ENCODE data around the gene UBE2E3.
"Not testable (repeated sequence)": the region's sequence is repeated elsewhere in the genome, so short reads cannot be mapped to it uniquely, and the experiment has no call there.

Gene UBE2E3

DNA sequence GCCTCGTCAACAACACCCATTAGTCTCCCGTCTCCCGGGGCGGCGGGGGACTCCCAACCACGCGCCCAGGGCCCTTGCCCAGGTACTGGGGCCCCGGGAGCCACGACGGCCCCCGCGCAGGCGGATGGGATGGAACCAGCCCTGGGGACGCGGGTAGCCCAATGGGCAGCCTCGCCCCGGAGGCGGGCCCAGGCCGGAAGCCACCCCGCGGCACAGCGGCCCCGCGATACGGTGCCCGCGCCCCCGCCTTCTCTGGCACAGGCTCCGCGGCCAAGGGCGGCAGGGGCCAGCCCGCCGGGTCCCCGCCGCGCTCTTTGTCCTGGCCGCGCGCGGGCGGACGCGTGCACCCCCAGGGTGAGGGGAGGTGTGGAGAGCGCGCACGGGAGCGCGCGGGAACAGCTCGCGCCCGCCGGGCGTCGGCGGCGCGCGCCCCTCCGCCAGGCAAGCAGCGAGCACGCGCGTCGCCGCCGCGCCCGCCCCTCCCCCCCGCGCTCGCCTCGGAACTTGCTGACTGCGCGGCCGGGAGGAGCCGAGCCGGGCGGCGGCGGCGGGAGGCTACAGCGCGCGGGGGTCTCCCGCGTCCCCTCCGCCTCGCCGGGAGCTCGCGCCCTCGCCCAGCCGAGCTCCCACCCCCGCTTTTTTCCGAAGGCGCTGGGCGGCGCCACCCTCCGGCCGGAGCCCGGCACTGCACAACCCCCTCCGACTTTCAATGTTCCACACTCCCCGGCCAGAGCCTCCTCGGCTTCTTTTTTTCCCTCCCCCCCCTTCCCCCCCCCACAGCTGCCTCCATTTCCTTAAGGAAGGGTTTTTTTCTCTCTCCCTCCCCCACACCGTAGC, at the start of gene UBE2E3:
TSS of gene UBE2E3 (plus strand) at position 500 of the 837 bp plus-strand sequence. CDS start 1,438 bp downstream, outside the sequence.
- DNase-seq (ENCODE audit: low read depth), result peak; percentile 56

DNA sequence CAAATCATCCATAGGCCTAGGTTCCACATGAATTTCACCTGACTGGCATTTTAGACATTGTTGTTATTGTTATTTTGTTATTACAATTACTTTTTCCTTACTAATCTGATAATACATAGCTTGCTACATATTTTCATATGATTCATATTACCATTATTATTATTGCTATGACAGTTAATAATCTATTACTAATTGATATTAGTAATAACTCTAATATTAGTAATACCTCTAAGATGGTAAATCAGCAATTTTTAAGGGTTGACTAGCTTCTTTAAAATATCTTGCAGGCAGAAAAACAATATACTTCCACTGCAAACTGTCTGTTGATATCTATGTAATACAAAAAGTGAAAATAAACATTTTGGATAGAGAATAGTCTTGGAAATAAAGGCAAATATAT, 48.6 kb upstream of the UBE2E3 start:
- no peak for DNase-seq (ENCODE audit: low read depth)

DNA sequence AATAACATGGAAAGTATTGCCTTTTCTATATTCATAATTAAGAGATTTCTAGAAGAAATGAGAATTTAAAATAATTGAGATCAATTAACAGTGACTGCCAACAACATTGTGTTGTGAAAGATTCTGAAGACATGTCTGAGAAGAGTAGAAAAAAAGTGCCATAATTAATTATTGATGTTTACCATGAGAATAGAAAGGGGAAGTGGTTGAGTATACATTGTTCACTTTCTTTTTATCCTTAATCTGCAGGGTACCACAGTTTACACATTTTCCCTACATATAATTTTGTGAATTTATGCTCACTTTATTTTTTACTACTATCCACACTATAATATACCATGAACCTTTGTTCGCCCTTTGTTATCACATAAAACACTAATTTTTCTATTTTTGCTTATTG, 47.1 kb upstream of the UBE2E3 start:
- DNase-seq (ENCODE audit: low read depth), result no peak

DNA sequence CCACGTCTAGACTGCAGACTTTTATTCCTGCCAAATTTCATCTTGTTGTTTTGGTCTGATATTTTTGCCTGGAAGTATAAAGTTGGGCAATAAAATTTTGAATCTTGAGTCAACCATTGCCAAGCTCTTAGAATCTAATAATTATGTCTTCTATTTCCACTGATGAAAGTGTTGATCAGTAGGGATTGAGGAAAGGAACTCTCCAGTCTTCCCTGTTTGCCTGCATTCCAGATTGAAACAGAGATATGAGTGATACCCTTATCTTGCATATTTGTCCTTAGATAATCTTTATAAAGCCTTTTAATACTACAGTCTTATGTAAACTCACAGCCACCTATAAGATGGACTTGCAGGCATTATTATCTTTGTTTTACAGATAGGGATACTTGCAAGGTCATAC, 45.5 kb upstream of the UBE2E3 start:
- DNase-seq (ENCODE audit: low read depth), result no peak

DNA sequence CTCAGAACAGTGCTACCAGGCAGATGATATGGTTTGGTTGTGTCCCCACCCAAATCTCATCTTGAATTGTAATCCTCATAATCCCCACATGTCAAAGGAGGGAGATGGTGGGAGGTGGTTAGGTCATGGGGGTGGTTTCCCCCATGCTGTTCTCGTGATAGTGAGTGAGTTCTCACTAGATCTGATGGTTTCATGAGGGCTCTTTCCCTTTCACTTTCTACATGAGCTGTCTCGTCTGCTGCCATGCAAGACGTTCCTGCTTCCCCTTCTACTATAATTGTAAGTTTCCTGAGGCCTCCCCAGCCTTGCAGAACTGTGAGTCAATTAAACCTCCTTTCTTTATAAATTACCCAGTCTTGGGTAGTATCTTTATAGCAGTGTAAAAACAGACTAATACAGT, 42.9 kb upstream of the UBE2E3 start:
- not testable (repeated sequence) for DNase-seq (ENCODE audit: low read depth)

DNA sequence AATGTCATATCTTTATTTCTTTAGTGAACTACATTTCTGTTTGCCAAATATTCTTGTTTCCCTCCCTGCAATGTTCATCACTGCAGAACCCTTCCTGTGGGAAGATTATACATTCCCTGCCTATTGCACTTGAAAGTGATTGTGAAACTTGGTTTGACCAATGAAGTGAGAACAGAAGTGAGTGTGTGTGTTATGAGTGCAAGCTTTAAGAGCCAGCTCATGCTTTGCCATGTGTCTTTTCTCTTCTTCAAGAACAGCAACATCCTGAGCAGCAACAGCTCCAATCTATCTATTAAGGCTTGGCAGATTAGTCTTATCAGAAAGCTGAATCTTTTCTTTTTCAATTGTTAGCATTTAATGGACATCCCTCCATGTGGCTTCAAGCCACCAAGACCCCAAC, 42.0 kb upstream of the UBE2E3 start:
- peak; percentile 39 for DNase-seq (ENCODE audit: low read depth)

DNA sequence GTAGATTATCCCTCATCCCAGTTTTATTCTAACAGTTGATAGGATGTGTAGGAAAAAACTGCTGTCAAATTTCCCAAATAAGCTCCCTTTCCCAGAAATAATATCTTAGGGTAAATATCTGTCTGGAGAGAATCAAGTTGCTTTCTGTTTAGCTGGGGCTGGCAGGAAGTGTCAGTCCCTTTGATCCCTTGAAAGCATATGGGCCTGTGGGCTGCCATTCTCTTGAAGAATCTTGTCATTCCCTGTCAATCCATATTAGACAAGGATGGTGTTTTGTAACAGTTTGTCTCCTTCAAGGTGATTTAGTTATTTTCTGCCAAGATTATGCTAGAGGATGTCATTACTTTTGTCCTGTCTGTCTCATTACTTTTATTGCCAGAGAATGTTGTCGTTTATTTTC, 37.1 kb upstream of the UBE2E3 start:
- DNase-seq (ENCODE audit: low read depth), result no peak

DNA sequence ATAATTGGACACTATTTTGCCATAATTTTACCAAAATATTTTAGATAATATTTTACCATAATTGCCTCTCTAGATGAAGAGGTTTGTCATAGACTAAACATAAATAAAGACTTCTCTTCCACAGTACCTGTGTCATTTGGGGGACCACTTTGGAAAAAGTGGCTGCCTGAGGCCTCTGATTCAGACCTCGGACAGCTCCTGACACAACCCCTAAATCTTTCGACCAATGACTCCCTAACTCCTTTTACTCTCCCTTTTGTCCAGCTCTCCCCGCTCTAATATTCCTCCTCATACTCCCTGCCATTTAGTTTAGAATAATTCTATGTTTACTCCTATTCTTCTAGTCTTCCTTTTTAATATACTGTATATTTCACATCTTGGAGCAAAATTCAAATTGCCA, 36.0 kb upstream of the UBE2E3 start:
- DNase-seq (ENCODE audit: low read depth), result no peak

DNA sequence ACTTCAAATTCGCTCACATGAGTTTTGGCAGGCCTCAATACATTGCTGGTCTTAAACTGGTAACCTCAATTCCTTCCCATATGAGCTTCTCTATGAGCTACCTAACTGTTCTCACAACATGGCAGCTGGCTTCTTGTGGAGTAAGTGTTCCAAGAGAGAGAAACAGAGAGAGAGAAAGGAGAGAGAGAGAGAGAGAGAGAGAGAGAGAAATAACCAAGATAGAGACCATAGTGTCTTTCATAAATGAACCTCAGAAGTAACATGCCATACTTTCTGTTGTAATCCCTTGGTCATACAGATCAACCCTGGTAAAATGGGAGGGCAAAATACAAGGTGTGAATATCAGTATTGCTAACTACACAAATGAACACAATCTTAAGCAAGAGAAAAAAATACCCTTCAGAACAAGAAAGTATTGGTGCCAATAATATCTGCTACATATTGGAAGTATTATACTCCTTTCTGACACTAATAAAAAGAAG, 33.2 kb upstream of the UBE2E3 start:
- no peak for DNase-seq (ENCODE audit: low read depth)

DNA sequence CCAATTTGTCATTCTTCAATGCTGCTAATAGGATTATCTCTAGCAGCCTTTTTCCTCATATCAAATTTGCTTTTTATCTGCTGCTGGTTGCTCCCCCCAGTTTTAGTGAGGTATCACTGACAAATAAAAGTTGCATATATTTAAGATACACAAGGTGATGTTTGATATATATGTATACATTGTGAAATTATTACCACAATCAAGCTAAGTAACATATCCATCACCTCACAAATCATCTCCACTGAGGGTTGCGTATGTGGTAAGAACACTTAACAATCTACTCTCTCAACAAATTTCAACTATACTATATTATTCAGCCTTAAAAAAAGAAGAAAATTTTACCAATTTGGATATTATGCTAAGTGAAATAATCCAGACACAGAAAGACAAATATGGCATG, 30.5 kb upstream of the UBE2E3 start:
- no peak for DNase-seq (ENCODE audit: low read depth)

DNA sequence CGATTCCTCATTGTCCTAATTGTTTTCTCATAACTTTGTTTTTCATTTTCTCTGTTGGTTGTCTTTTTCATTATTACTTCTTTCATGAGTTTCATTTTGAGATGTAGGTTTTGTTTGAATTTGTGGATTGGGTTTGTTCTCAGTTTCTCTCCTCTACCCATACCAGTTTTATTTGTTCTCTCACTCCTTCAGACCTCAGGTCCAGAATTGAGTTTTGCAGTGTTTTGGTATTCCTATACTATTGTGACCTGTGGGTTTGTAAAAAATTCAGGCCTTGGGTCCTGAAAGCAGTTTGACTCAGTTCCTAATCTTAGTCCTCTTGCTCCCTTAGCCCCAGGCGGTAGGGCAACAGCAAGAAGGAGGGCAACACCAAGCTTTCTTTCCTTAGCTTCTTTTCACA, 28.3 kb upstream of the UBE2E3 start:
- DNase-seq (ENCODE audit: low read depth), result no peak

DNA sequence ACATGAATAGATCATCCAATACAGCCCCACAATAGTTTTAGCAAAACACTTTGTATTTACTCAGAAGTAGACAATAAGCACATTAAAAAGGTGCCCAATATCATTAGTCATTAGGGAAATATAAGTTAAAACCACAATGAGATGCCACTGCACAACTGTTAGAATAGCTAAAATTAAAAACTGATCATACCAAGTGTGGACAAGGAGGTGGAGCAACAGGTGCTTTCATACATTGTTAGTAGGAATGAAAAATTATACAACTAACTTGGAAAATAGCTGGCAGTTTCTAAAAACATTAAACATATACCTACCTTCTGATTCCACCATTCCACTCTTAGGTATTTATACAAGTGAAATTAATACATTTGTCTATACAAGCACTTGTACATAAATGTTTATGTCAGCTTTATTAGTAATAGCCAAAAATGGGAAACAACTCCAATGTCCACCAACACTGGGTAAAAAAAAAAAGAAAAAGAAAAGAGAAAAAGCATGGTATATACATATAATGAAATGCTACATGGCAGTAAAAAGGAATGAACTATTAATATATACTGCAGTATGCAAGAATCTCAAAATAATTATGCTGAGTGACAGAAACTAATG, 27.6 kb upstream of the UBE2E3 start:
- DNase-seq (ENCODE audit: low read depth), result no peak

DNA sequence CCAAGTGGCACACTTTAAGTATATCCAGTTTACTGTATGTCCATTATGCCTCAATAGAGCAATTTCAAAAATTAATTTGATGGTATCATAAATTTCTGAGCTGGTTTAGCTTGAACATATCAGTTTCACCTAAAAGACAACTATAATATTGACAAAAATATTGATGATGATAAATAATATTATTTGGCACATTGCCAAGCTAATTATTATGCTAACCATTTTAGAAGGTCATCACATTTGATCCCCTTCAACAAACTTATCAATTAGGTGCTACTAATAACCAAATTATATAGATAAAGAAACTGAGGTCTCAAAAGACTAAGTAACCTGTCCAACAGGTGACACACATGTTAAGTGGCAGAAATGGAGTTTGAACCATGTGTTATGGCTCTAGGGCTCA, 26.9 kb upstream of the UBE2E3 start:
- DNase-seq (ENCODE audit: low read depth), result no peak

DNA sequence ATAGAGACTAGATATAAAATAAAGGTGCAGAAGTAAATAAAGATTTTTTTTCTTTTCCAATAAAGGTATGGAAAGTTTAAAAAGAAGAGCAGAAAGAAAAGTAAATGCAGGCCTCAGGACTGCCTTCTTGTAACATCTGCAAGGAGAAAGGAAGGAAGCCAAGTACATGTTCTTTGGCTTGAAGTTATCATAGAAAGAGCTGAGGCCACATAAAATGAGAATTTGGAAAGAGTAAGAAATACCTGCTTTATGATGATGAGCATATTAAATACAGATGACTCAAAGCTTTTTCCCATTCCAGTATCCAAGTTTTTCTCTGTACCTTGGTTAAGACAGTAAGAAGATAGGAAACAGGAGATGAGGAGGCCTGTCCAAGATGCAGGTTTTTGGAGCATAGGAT, 25.3 kb upstream of the UBE2E3 start:
- no peak for DNase-seq (ENCODE audit: low read depth)

DNA sequence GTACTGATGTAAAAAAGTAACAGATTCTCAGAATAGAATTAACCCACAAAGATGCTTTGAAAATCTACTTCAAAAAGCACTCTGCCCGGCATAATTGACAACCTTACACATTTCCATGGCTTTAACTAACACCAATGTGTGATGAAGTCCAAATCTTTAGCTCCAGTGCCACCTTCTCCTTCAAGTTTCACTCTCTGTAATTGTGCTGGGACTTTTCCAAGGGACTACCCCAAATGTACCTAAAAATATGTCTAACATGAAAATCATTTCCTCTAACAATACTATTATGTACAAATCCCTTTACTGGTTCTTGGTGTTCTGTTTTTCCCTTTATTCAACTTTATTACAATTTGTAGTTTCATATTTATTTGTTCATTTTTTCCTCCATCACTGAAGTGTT, 20.6 kb upstream of the UBE2E3 start:
- DNase-seq (ENCODE audit: low read depth), result no peak

DNA sequence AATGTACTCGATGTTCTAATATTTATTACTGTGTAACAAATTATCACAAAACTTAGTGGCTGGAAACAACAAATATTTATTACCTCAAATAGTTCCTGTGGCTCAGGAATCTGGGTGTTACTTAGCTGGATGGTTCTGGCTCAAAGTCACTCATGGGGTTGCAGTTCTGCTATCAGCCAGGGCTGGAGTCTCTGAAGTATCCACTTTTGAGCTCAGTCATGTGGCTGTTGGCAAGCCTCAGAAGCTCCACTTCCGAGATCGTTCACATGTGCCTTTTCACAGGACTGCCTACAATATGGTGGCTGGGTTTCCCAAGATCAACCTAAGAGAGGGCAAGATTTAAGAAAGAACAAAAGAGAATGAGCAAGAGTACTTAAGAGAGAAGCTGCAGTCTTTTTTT, 19.4 kb upstream of the UBE2E3 start:
- DNase-seq (ENCODE audit: low read depth), result no peak

DNA sequence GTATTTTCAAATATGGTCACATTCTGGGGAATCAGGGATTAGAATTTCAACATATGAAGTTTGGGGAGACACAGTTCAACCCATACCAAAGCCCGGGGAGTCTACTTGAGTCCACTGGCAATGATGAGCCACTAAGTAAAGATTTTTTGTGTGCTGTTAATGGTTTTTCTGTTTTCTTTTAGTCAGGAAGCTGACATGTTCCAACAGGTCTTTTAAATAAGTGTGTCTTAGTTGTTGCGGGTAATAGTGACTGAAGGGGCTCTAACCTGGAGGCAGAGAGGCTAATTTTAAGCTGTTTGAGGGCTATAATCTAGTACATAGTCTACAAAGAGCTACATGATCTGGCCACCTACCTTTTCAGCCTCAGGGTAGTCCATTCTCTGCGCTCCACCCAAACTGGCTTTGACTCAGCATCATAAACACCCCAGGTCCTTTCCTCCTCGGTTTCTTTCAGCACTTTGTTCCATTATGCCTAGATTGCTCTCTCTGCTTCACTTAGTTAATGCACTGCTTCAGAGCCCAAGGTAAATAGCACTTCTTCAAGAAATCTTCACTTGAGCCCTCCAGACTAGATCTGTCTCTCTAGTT, 17.6 kb upstream of the UBE2E3 start:
- no peak for DNase-seq (ENCODE audit: low read depth)

DNA sequence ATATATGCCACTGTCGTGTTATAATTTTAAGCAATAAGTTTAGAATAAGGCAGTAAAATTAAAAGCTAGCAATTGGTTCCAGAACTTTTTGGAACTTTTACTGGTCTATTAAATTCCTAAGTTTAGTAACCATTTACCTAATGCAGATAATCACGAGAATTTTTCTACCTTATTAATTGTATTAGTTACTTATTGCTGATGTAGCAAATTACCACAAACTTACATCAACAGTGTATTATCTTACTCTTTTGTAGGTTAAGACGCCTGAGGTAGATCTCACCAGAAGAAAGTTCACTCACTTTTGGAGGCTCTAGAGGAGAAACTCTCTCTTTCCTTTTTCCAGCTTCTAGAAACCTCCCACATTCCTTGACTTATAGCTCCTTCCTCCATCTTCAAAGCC, 14.0 kb upstream of the UBE2E3 start:
- no peak for DNase-seq (ENCODE audit: low read depth)

DNA sequence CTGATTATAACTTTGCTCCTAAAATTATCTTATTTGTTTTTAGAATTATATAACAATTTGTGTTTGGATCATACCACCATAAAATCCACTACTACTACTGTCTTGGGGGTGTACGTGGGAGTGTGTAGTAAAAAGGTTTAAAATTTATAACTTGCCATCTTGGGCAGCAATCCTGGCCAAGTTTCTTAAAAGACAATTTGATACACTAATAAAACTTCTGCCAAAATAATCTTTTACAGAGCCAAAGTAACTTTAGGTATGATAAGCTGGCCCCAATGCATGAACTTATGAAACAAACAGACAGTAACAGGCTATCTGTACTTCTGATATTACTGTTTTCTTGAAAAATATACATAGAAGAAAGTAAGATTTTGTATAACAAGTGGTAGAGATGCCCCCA, 11.3 kb upstream of the UBE2E3 start:
- no peak for DNase-seq (ENCODE audit: low read depth)

DNA sequence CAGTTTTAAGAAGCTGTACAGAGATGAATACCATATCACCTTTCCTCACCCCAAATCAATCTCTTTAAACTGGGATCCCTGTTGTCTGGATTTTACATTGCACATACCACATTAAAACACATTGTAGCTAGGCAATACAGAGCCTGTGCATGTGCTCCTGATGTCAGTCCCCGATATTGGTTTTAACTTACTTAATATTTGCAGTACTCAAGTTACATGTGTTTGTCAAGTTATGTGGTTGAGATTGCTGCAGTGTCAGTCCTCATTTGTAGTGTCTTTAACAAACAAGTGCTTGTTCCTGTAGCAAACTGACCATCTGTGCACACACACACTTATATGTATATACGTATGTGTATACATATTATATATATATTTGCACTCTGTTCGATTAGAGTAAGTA, 10.4 kb upstream of the UBE2E3 start:
- DNase-seq (ENCODE audit: low read depth), result no peak

DNA sequence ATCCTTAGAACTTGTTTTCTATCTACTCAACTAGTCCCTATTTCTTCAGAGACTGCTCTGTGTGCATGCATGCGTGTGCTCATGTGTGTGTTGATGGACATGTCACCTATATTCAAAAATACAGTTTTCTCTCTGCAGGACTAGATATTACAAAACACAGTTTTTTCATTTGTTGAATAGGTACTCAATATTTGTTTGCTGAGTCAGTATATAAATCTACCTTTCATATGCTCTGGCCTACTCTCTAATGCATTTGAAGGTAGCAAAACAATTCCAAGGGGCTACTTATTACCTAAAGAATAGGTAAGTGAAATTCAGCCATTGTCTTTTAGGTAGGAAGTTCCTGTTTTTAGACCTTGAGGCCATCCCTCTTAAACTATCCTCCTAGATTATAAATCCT, 8.6 kb upstream of the UBE2E3 start:
- no peak for DNase-seq (ENCODE audit: low read depth)

DNA sequence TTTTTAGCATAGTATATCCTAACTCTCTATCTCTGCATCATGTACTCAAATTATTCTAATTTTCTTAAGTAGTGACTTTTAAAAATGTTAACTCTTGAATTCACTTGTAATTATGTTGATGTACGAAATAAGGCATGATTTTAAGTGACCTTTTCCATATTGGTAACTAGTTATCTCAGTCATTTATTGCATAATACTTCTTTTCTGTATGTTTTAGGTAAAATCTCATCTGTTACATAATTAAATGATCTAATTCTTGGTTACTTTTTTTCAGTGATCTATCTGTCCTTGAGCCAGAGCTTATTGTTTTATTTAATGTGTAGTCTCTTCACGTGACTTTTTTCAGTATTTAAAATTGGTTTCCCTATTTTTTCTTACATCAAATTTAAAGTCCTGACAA, 4.8 kb upstream of the UBE2E3 start:
- no peak for DNase-seq (ENCODE audit: low read depth)
